ENCODE results near the gene GAGE12F. TPM values are rescaled to one million over a fixed set of nuclear protein-coding genes. Genes with fewer than 3 reads are reported as not detected.

Gene GAGE12F
- total RNA-seq, 1 donor from 2014 or later: not detected

Other genes with a start within 250 kb of the GAGE12F start
- not detected in 2 replicates for gene GAGE12J, start 238.8 kb upstream of the GAGE12F start, total RNA-seq
- gene GAGE13, start 229.3 kb upstream of the GAGE12F start, total RNA-seq: not detected in 2 replicates
- not detected in 2 replicates for gene GAGE12C, start 28.7 kb upstream of the GAGE12F start, total RNA-seq
- gene GAGE12D, start 19.1 kb upstream of the GAGE12F start, total RNA-seq: not detected in 2 replicates
- gene GAGE12E, start 9.6 kb upstream of the GAGE12F start, total RNA-seq: not detected in 2 replicates
- gene GAGE12G, start 9.6 kb downstream of the GAGE12F start, total RNA-seq: not detected in 2 replicates
- not detected in 2 replicates for gene GAGE12H, start 19.1 kb downstream of the GAGE12F start, total RNA-seq
- gene GAGE2A, start 28.7 kb downstream of the GAGE12F start, total RNA-seq: not detected in 2 replicates
- gene GAGE1, start 38.2 kb downstream of the GAGE12F start, total RNA-seq: not detected in 2 replicates
- gene PAGE1, start 135.1 kb downstream of the GAGE12F start, total RNA-seq: not detected in 2 replicates